ENCODE measurements around the gene ADGRL4. TPM values are rescaled to one million over a fixed set of nuclear protein-coding genes. Genes with fewer than 3 reads are reported as not detected.

ADGRL4 gene
- total RNA-seq, 1 experiment from 2014 or later: 0.21 TPM

DNA sequence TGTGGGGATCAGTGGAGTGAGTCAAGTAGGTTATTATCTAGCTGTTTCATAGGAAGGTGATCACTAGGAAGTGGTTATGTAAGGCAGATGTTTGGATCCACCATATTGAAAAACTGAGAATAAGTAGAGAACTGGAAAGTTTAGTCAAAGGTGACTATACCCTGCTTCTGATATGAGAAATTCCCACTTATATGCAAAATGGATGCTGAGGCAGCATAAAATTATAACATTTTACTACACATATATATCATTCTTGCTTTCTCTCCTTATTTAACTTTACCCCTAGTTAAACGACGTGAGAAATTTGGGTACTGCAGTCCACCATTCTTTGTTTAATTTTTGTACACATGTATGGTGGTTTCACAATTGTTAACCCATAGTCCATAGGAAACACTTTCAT is 142.4 kb downstream of the ADGRL4 start:
- Mint-ChIP-seq H3K36me3 (ENCODE audit: insufficient read depth, unreplicated experiment) (no peaks in the 10 kb centered on the region), H3K27ac (ENCODE audit: low read depth, unreplicated experiment) (no peak overlapping the region), H3K4me3 (ENCODE audit: unreplicated experiment) (no peak overlapping the region), H3K4me1 (ENCODE audit: insufficient read depth, unreplicated experiment) (no peaks in the 10 kb centered on the region), H3K9me3 (ENCODE audit: unreplicated experiment) (peaks cover 8% of the 10 kb centered on the region), H3K27me3 (ENCODE audit: insufficient read depth, unreplicated experiment) (no peaks in the 10 kb centered on the region)
- no peak for DNase-seq (ENCODE audit: unreplicated experiment)
- BruUV-seq (replicated peaks): no TSS peak
- POLR2A ChIA-PET: no interaction called here
- intact Hi-C loops (cut with micrococcal nuclease): no loop called here
- TF ChIP-seq, protein P1, sequence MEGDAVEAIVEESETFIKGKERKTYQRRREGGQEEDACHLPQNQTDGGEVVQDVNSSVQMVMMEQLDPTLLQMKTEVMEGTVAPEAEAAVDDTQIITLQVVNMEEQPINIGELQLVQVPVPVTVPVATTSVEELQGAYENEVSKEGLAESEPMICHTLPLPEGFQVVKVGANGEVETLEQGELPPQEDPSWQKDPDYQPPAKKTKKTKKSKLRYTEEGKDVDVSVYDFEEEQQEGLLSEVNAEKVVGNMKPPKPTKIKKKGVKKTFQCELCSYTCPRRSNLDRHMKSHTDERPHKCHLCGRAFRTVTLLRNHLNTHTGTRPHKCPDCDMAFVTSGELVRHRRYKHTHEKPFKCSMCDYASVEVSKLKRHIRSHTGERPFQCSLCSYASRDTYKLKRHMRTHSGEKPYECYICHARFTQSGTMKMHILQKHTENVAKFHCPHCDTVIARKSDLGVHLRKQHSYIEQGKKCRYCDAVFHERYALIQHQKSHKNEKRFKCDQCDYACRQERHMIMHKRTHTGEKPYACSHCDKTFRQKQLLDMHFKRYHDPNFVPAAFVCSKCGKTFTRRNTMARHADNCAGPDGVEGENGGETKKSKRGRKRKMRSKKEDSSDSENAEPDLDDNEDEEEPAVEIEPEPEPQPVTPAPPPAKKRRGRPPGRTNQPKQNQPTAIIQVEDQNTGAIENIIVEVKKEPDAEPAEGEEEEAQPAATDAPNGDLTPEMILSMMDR (IDR thresholded peaks at IDR 0.05; ENCODE audit: unreplicated experiment): no peak
- CTCF ChIA-PET: no interaction called here

DNA sequence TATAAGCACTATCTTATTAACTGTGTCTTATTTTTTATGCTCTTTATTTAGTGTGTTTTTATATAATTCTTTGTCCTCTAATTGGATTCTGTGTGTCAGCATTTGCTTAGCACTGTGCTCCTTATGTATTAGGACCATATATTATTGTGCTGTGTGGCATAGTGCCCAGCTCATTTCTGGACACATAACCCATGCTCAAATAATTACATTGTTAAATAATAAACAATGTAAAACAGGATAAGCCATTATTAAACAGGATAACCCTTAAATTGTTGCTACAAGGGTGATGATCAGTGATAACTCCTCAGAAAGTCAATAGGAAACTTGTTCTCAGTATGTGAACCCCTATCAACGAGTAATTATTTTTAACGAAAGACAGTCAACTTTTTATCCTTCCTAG is 150.4 kb downstream of the ADGRL4 start:
- TF ChIP-seq, protein P1 (IDR thresholded peaks at IDR 0.05; ENCODE audit: unreplicated experiment): no peak
- Mint-ChIP-seq H3K4me1 (ENCODE audit: insufficient read depth, unreplicated experiment) (no peaks in the 10 kb centered on the region), H3K9me3 (ENCODE audit: unreplicated experiment) (peaks cover 10% of the 10 kb centered on the region), H3K36me3 (ENCODE audit: insufficient read depth, unreplicated experiment) (no peaks in the 10 kb centered on the region), H3K27me3 (ENCODE audit: insufficient read depth, unreplicated experiment) (no peaks in the 10 kb centered on the region), H3K4me3 (ENCODE audit: unreplicated experiment) (no peak overlapping the region), H3K27ac (ENCODE audit: low read depth, unreplicated experiment) (no peak overlapping the region)
- DNase-seq (ENCODE audit: unreplicated experiment): no peak
- ChIA-PET CTCF (interaction anchor here (1.3 kb wide), 1 partner anchor 17 kb away, joined by 3 read pairs; no protein-coding TSS in a partner anchor), POLR2A (no interaction called here)
- intact Hi-C loops (cut with micrococcal nuclease): no loop called here
- no TSS peak for BruUV-seq (replicated peaks)

DNA sequence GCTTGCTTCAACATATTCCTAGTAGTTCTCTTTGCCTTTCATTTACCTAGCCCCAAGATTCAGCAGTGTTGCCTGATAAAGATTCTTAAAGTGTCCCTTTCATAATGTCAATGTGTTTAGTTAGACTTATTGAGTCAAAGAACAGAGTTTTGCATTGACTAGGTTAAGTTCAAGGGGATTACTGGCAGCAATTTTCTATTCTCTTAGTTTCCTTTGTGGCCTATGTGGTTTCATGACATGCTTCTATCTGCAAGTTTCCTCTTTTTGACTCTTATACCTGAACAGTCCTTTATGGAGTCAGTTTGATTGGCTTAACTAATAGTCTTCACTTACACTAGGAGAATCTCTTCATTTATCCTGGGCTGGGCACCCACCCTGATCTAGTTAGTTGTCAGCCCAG is 151.3 kb downstream of the ADGRL4 start:
- no peaks in the 10 kb centered on the region for H3K27me3 Mint-ChIP-seq (ENCODE audit: insufficient read depth, unreplicated experiment)
- intact Hi-C loops (cut with micrococcal nuclease): no loop called here
- TF ChIP-seq, protein P1 (IDR thresholded peaks at IDR 0.05; ENCODE audit: unreplicated experiment): no peak
- no peak overlapping the region for H3K4me3 Mint-ChIP-seq (ENCODE audit: unreplicated experiment)
- no peaks in the 10 kb centered on the region for H3K36me3 Mint-ChIP-seq (ENCODE audit: insufficient read depth, unreplicated experiment)
- ChIA-PET CTCF (interaction anchor here (1.3 kb wide), 1 partner anchor 16 kb away, joined by 3 read pairs; no protein-coding TSS in a partner anchor), POLR2A (no interaction called here)
- no TSS peak for BruUV-seq (replicated peaks)
- H3K9me3 Mint-ChIP-seq (ENCODE audit: unreplicated experiment): peaks cover 10% of the 10 kb centered on the region
- no peak overlapping the region for H3K27ac Mint-ChIP-seq (ENCODE audit: low read depth, unreplicated experiment)
- no peaks in the 10 kb centered on the region for H3K4me1 Mint-ChIP-seq (ENCODE audit: insufficient read depth, unreplicated experiment)
- DNase-seq (ENCODE audit: unreplicated experiment): no peak

DNA sequence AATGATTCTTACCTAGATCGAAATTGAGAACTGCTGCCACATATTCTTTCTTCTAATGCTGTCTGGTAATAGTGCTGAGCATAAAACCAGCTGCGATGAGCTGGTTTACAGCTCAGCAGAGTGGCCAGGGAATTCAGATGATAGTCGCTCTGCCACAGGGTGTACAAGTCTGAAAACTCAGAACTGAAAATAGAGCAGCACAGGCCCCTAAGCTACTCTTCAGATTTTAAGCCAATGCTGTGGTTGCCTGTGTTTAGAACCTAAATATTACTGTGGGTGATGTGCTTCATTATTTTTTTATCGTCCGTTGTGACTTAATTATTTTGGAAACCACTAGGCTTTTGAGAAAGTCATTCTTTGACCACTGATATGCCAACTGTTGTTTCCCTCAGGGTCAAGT is 152.0 kb downstream of the ADGRL4 start:
- intact Hi-C loops (cut with micrococcal nuclease): no loop called here
- no peak overlapping the region for H3K4me3 Mint-ChIP-seq (ENCODE audit: unreplicated experiment)
- ChIA-PET CTCF (interaction anchor here (1.3 to 1.6 kb wide), 2 partner anchors 14 to 15 kb away, joined by 3 to 8 read pairs; no protein-coding TSS in a partner anchor), POLR2A (no interaction called here)
- TF ChIP-seq, protein P1 (IDR thresholded peaks at IDR 0.05; ENCODE audit: unreplicated experiment): no peak
- H3K9me3 Mint-ChIP-seq (ENCODE audit: unreplicated experiment): peaks cover 10% of the 10 kb centered on the region
- H3K27me3 Mint-ChIP-seq (ENCODE audit: insufficient read depth, unreplicated experiment): no peaks in the 10 kb centered on the region
- H3K36me3 Mint-ChIP-seq (ENCODE audit: insufficient read depth, unreplicated experiment): no peaks in the 10 kb centered on the region
- DNase-seq (ENCODE audit: unreplicated experiment): no peak
- BruUV-seq (replicated peaks): no TSS peak
- H3K4me1 Mint-ChIP-seq (ENCODE audit: insufficient read depth, unreplicated experiment): no peaks in the 10 kb centered on the region
- no peak overlapping the region for H3K27ac Mint-ChIP-seq (ENCODE audit: low read depth, unreplicated experiment)

All from MCF 10A (cell line).